Testis (tissue), 2 donors: ENCODE data around the gene DNMT3L.
"Not testable (repeated sequence)": the region's sequence is repeated elsewhere in the genome, so short reads cannot be mapped to it uniquely, and the experiment has no call there.

ENCODE experiments used
- POLR2A ChIP-seq: fragments of 450-650 bp; IDR thresholded peaks from one replicate; pipeline ENCODE4 v1.6.1; 2017; ENCODE audit warnings: antibody characterized with exemption, mild to moderate bottlenecking, moderate library complexity
- TF ChIP-seq, protein P1 (sequence below), 3 experiments: fragments of 450-650 bp in 2 of 3; fragments of 200-600 bp in 1 of 3; sonication (generic) in 1 of 3; IDR thresholded peaks; one replicate each; pipeline ENCODE4 v1.5.1; 2016 to 2019; ENCODE audit warnings: antibody characterized with exemption in 3 of 3, mild to moderate bottlenecking in 2 of 3, moderate library complexity in 1 of 3

DNA sequence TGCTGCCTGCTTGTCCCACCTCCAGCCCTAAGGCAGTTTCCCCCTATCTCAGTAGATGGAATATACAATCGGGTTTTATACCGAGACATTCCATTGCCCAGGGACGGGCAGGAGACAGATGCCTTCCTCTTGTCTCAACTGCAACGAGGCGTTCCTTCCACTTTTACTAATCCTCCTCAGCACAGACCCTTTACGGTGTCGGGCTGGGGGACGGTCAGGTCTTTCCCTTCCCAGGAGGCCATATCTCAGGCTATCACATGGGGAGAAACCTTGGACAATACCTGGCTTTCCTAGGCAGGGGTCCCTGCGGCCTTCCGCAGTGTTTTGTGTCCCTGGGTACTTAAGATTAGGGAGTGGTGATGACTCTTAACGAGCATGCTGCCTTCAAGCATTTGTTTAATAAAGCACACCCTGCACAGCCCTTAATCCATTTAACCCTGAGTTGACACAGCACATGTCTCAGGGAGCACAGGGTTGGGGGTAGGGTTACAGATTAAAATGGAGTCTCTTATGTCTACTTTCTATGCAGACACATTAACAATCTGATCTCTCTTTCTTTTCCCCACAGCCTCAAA lies 21.6 kb upstream of the DNMT3L start:
- TF ChIP-seq, protein P1, sequence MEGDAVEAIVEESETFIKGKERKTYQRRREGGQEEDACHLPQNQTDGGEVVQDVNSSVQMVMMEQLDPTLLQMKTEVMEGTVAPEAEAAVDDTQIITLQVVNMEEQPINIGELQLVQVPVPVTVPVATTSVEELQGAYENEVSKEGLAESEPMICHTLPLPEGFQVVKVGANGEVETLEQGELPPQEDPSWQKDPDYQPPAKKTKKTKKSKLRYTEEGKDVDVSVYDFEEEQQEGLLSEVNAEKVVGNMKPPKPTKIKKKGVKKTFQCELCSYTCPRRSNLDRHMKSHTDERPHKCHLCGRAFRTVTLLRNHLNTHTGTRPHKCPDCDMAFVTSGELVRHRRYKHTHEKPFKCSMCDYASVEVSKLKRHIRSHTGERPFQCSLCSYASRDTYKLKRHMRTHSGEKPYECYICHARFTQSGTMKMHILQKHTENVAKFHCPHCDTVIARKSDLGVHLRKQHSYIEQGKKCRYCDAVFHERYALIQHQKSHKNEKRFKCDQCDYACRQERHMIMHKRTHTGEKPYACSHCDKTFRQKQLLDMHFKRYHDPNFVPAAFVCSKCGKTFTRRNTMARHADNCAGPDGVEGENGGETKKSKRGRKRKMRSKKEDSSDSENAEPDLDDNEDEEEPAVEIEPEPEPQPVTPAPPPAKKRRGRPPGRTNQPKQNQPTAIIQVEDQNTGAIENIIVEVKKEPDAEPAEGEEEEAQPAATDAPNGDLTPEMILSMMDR (IDR thresholded peaks at IDR 0.05): not testable (repeated sequence)
- TF ChIP-seq POLR2A: not testable (repeated sequence)
